Measurements from ENCODE around the gene TANC1.

Gene TANC1

DNA sequence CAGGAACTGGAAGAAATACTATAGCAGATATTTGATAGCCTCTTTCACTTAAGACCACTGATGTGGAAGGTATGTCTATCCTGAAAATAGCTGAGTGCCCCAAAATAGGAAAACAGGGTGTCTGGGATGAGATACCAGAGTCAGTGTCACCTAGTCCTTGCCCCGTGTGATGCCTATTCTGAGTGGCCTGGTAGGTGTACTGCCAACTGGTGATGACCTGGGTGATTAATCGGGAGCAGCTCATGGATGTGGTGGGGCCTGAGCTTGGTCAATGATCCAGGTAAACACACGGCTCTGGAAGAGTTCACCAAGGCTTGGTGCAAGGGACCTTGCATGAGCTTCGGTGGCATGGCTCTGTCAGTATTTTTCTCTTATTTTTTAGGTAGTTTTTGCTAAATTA lies 95.2 kb downstream of the TANC1 start:
- no peak for DNase-seq (ENCODE audit: low spot score)

- DNase-seq (ENCODE audit: low spot score) = no peak
Measured at GRCh38 chr2:159064446-159065301, 96.2 kb downstream of the TANC1 start.

- no peak for DNase-seq (ENCODE audit: low spot score)
Measured at GRCh38 chr2:159065313-159065712, 96.9 kb downstream of the TANC1 start.

GRCh38 chr2:159065891-159066290 lies 97.5 kb downstream of the TANC1 start:
- no peak for DNase-seq (ENCODE audit: low spot score)

GRCh38 chr2:159066541-159067156 lies 98.2 kb downstream of the TANC1 start:
- no peak for DNase-seq (ENCODE audit: low spot score)

GRCh38 chr2:159067971-159068370 lies 99.5 kb downstream of the TANC1 start:
- DNase-seq (ENCODE audit: low spot score) = no peak

DNA sequence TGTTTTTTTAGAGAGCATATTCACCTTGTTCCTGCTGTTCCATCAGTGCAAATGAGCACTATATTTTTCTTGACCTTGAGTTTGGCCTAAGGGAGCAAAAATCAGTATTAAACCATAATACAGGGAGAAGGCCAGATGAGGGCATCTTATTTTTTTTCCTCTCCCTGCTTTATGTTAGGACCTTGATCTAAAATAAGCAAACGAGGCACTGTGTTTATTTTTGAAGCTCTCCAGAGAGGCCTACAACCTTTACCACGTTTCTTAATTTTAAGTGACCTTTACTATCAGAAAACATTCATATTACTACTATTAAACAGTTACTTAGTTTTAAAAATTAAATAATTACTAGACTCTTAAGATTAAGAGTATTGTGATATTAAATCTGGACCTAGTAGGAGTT lies 100.8 kb downstream of the TANC1 start:
- no peak for DNase-seq (ENCODE audit: low spot score)

GRCh38 chr2:159070235-159070634 lies 101.8 kb downstream of the TANC1 start:
- no peak for DNase-seq (ENCODE audit: low spot score)

DNA sequence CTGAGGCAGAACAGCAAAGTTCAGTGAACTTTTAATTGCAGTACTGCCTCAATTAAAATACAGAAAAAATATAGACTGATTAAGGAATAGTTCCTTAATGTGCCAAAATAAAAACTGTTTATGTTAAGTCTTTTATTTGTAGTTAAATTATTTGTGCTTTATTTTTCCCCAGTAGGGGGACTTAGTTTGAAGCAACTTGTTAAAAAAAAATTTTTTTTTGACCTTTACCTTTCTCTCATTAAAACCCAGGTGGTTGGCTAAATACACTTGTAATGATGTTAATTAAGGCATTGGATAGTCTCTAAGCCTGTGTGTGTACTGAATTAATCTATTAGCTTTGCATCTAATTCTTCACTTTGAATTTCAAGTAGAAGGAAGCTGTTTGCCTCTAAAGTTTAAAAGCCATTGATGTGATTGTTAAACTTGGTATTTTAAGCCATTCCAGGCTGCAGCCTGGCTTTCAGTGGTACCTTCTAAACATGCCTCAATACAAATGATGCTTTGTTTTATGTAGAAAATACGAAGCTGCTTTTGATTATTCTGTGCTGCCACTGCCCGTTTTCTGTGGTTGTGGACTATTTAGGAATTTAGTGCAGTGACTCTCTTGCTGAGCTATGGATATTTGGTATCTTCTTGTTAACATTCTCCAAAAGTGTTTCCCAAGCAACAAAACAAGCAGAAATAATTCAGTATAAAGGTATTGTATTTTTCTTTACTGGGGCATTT lies 102.9 kb downstream of the TANC1 start:
- no peak for DNase-seq (ENCODE audit: low spot score)

DNA sequence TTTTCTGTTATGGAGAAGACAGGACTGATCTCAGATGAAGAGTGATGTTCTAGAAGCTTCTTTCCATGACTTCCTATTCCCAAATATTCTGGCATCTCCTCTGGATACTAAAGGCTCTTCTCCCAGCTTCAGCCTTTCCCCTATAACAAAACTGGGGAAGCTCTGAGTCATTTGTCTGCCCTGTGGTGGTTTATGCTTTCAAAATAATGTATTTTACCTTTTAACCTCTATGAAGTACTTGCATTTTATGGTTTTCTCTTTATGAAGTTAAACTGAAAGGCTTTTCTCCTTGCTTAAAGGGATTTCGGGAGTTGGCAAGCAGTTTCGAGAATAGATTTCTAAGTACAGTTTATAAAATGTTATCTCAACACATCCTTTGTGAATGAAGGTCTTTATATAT lies 104.4 kb downstream of the TANC1 start:
- no peak for DNase-seq (ENCODE audit: low spot score)

- DNase-seq (ENCODE audit: low spot score) = no peak
Measured at GRCh38 chr2:159073256-159073655, 104.8 kb downstream of the TANC1 start.

- DNase-seq (ENCODE audit: low spot score) = no peak
Measured at GRCh38 chr2:159074605-159075004, 106.2 kb downstream of the TANC1 start.

DNA sequence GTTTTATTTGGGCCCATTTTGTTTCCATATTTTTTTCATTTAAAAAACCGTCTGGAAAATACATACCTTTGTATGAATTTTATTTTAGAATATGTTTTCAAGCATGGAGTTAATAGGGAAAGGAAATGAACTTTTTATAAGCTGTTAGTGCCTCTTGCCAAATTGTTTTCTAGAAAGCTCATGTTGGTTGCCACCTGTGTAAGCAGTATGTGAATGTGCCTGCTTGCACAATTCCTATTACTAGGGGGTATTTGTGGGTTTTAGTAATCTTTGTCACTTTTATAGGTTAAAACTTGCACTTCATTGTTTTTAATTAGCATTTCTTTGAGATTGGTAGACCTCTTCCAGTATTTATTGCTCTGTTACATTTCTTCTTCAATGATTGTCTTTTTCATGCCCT lies 107.3 kb downstream of the TANC1 start:
- no peak for DNase-seq (ENCODE audit: low spot score)

DNA sequence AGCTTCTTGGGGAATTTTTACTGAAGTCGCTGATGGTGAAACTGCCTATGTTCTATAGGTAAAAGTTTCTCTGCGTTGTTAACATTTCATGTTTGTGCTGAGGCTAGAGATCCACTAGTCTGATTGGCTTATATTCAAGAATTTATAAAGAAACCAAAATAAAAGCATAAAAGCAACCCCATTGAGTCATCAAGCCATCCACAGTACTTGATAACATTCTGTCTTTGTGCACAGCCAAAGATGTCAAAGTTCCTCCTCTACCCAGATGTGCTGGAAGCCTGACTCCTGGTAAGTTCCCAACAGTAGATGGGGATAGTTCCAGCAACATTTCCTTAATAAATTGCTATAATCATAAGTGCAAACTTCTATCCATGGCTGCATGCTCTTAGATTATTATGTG lies 107.8 kb downstream of the TANC1 start:
- DNase-seq (ENCODE audit: low spot score) = no peak

- no peak for DNase-seq (ENCODE audit: low spot score)
Measured at GRCh38 chr2:159077869-159078268, 109.4 kb downstream of the TANC1 start.

- DNase-seq (ENCODE audit: low spot score) = no peak
Measured at GRCh38 chr2:159078443-159078842, 110.0 kb downstream of the TANC1 start.

DNA sequence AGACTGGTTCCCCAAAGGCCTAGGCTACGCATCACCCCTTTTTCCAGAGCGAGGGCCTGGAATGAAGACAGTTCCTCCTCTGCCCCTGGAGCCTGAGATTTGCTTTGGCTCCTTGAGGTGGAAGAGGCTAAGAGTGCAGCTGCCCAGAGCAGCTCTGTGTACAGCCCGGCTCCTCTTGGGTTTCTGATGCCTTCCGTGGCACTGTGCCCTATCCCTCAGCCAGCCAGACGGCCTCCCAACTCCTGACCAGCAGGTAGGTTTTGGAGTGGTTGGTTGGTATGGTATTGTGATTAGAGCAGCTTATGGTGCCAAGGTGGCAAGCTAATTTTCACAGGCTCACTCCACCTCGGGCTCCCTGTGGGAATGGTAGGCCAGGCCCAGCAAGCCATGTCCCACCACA lies 112.2 kb downstream of the TANC1 start:
- DNase-seq (ENCODE audit: low spot score) = no peak

GRCh38 chr2:159082119-159082518 lies 113.7 kb downstream of the TANC1 start:
- DNase-seq (ENCODE audit: low spot score) = no peak

DNA sequence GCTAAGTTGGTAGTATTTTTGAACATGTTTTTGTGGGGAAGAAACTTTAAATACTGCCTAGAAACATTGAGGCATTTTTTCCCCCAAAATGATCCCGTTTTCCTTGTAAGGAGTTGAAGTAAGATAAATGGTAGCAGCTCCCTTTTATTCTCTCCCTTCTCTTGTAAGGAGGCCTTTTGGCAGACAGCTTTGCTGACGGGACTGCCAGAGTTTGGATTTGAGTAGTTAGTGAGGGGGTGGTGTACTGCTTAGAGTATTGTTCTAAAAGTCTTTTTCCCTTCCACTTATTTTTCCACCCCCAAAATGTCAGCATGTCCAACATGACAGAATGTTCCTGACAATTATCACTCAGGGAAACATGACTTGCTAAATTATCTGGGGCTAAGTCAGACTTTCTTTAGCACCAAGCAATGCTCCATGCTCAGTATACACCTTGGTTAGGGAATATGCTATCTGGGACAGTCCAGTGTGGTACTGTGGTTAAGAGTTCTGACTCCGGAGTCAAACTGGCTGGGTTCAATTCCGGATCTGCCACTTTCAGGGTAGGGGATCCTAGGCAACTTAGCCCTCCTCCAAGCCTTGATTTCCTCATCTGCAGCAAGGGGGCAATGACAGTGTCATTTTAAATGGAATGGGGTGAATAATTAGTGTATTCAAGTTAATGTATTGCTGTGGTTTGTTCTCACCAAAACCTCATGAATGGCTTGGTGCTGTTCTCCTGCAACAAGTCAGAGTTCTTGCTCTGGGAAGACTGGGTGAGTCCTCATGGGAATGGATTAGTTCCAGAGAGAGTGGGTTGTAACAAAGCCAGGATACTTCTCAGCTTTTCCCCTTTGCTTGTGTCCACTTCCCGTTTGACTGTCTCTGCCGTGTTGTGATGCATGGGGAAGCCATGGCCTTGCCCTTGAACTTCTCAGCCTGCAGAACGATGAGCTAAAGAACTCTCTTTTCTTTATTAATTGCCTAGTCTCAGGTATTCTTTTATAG lies 116.2 kb downstream of the TANC1 start:
- DNase-seq (ENCODE audit: low spot score) = no peak

- no peak for DNase-seq (ENCODE audit: low spot score)
Measured at GRCh38 chr2:159086342-159086741, 117.9 kb downstream of the TANC1 start.

DNA sequence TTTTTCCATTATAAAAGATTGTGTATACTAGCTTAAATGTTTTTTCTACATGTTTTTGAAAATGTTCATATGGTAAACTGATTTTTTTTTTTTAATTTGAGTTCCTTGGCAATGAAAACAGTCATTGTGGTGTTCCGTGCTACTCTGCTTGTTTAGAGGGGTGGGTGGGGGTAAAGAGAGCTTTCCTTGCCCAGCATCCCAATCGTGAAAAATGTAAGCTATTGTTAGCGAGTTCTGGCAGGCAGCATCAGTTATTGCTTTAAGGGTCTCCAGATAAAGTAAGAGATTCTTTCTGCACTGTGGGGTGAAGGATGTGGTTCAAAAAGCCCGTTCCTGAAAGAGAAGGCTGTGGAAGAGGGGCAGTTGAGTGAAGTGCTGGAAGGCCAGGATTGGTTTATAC lies 118.4 kb downstream of the TANC1 start:
- DNase-seq (ENCODE audit: low spot score) = no peak

- DNase-seq (ENCODE audit: low spot score) = no peak
Measured at GRCh38 chr2:159088906-159089305, 120.5 kb downstream of the TANC1 start.
